Dendritic cell treated with granulocyte-macrophage colony-stimulating factor and Interleukin-4, amounts not matched to agents 40 ng/mL and 50 ng/mL, for 4 days (primary cell): ENCODE results near the gene PCDHA5.

ENCODE experiments used
- H3K27ac Mint-ChIP-seq: one replicate; pipeline ENCODE4 v1.8.0; 2022; ENCODE audit warnings: mild to moderate bottlenecking, mixed read lengths
- H3K27me3 Mint-ChIP-seq: one replicate; pipeline ENCODE4 v1.8.0; 2022; ENCODE audit warnings: mild to moderate bottlenecking, mixed read lengths
- H3K36me3 Mint-ChIP-seq: one replicate; pipeline ENCODE4 v1.8.0; 2022; ENCODE audit warnings: low read depth, mixed read lengths
- H3K4me1 Mint-ChIP-seq: one replicate; pipeline ENCODE4 v1.8.0; 2022; ENCODE audit warnings: low read depth, mixed read lengths
- H3K4me3 Mint-ChIP-seq: one replicate; pipeline ENCODE4 v1.8.0; 2022; ENCODE audit warnings: mild to moderate bottlenecking, moderate library complexity, mixed read lengths
- H3K9me3 Mint-ChIP-seq: one replicate; pipeline ENCODE4 v1.8.0; 2022; ENCODE audit warnings: mixed read lengths
- intact Hi-C: fragments of 100-400 bp; cut with micrococcal nuclease; formaldehyde crosslinking; loops from one replicate; pipeline ENCODE4 v1.15.0; 2022

Gene PCDHA5

DNA sequence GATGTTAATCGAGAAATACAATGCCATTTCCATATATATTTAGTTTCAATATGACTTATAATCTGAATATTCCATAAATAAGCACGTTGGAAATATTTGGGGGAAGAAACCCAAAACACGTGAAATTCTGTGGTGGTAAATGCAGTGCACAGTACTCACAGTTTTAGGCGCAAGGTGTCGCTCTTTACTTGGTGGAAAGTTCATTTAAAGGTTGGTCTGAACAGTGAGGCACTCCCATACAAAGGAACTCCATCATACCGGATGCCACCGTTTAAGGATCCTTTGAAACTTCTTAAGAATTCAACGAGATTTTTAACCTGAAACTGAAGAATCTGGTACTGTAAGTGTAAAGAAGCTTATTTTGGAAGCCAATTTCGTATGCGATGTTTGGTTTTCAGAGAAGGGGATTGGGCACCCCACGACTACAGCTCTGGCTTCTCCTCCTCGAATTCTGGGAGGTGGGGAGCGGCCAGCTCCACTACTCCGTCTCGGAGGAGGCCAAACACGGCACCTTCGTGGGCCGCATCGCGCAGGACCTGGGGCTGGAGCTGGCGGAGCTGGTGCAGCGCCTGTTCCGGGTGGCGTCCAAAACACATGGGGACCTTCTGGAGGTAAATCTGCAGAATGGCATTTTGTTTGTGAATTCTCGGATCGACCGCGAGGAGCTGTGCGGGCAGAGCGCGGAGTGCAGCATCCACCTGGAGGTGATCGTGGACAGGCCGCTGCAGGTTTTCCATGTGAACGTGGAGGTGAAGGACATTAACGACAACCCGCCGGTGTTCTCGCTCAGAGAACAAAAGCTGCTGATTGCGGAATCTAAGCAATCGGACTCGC, 47.5 kb downstream of the PCDHA5 start, which contains the start of gene PCDHA11:
Gene PCDHA11 (plus strand): TSS at position 237 of the 834 bp plus-strand sequence. CDS start 147 bp downstream, at position 384.
- H3K27ac Mint-ChIP-seq, result no peak within 1 kb of the TSS

DNA sequence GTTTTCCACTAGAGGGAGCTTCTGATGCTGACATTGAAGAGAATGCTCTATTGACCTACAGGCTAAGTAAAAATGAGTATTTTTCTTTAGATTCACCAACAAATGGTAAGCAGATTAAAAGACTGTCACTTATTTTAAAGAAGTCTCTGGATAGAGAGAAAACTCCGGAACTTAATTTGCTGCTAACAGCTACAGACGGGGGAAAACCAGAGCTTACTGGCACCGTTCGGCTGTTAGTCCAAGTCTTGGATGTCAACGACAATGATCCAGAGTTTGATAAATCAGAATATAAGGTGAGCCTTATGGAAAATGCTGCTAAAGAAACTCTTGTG, 48.1 kb downstream of the PCDHA5 start:
- intact Hi-C loops, result no loop called here
- peaks cover 29% of the 10 kb centered on the region for H3K9me3 Mint-ChIP-seq
- H3K4me1 Mint-ChIP-seq, result no peaks in the 10 kb centered on the region
- H3K27ac Mint-ChIP-seq, result no peak overlapping the region
- no peaks in the 10 kb centered on the region for H3K36me3 Mint-ChIP-seq
- H3K27me3 Mint-ChIP-seq, result peaks cover 18% of the 10 kb centered on the region
- no peak overlapping the region for H3K4me3 Mint-ChIP-seq

More for the DNA sequence above, 47.5 kb downstream of the PCDHA5 start, which contains the start of gene PCDHA11:
- H3K9me3 Mint-ChIP-seq, result peaks cover 29% of the 10 kb centered on the region
- no peaks in the 10 kb centered on the region for H3K4me1 Mint-ChIP-seq
- H3K36me3 Mint-ChIP-seq, result no peaks in the 10 kb centered on the region
- peaks cover 18% of the 10 kb centered on the region for H3K27me3 Mint-ChIP-seq
- intact Hi-C loops, result no loop called here
- no peak within 1 kb of the TSS for H3K4me3 Mint-ChIP-seq

DNA sequence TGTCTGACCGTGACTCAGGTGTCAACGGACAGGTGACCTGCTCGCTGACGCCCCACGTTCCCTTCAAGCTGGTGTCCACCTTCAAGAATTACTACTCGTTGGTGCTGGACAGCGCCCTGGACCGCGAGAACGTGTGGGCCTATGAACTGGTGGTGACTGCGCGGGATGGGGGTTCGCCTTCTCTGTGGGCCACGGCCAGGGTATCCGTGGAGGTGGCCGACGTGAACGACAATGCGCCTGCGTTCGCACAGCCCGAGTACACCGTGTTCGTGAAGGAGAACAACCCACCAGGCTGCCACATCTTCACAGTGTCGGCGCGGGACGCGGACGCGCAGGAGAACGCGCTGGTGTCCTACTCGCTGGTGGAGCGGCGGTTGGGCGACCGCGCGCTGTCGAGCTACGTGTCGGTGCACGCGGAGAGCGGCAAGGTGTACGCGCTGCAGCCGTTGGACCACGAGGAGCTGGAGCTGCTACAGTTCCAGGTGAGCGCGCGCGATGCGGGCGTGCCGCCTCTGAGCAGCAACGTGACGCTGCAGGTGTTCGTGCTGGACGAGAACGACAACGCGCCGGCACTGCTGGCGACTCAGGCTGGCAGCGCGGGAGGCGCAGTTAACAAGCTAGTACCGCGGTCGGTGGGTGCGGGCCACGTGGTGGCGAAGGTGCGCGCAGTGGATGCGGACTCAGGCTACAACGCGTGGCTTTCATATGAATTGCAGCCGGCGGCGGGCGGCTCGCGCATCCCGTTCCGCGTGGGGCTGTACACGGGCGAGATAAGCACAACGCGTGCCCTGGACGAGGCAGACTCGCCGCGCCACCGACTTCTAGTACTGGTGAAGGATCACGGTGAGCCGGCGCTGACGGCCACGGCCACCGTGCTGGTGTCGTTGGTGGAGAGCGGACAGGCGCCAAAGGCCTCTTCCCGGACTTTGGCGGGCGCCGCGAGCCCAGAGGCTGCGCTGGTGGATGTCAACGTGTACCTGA, 49.1 kb downstream of the PCDHA5 start:
- intact Hi-C loops, result no loop called here
- H3K4me1 Mint-ChIP-seq, result no peaks in the 10 kb centered on the region
- H3K4me3 Mint-ChIP-seq, result no peak overlapping the region
- H3K36me3 Mint-ChIP-seq, result no peaks in the 10 kb centered on the region
- no peak overlapping the region for H3K27ac Mint-ChIP-seq
- H3K27me3 Mint-ChIP-seq, result peaks cover 22% of the 10 kb centered on the region
- peaks cover 35% of the 10 kb centered on the region for H3K9me3 Mint-ChIP-seq
